DND-41 (cell line): ENCODE results near the gene CNST.

ENCODE experiments used
- EZH2 ChIP-seq: IDR thresholded peaks from 3 replicates; pipeline ENCODE4 v1.6.1; 2012; ENCODE audit warnings: borderline replicate concordance, low read depth, mild to moderate bottlenecking, moderate library complexity, low read length, inconsistent platforms; ENCODE audit not compliant: severe bottlenecking
- TF ChIP-seq, protein P1 (sequence below): IDR thresholded peaks from 2 replicates; pipeline ENCODE4 v1.5.1; 2012; ENCODE audit warnings: borderline replicate concordance, low read length, moderate library complexity, mild to moderate bottlenecking; ENCODE audit not compliant: poor library complexity, severe bottlenecking; ENCODE audit errors: extremely low read depth

DNA sequence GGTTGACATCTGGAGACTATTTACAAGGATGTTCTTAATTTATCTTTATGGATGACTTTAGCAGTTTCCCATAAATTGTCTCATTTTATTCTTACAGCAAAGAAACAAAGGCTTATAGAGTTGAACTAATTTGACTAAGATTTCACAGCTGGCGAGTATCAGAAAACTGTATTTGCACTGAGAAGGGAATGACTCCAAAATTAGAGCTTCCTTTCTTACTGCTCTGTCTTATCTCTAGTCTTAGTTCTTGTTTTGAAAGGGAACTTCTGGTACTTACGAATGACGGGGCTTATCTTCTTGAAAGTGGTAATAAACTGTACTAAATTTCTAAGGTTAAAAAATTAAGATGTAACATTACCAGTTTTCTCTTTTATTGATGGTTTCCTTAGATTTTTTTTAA, 13.6 kb downstream of the CNST start:
- TF ChIP-seq, protein P1, sequence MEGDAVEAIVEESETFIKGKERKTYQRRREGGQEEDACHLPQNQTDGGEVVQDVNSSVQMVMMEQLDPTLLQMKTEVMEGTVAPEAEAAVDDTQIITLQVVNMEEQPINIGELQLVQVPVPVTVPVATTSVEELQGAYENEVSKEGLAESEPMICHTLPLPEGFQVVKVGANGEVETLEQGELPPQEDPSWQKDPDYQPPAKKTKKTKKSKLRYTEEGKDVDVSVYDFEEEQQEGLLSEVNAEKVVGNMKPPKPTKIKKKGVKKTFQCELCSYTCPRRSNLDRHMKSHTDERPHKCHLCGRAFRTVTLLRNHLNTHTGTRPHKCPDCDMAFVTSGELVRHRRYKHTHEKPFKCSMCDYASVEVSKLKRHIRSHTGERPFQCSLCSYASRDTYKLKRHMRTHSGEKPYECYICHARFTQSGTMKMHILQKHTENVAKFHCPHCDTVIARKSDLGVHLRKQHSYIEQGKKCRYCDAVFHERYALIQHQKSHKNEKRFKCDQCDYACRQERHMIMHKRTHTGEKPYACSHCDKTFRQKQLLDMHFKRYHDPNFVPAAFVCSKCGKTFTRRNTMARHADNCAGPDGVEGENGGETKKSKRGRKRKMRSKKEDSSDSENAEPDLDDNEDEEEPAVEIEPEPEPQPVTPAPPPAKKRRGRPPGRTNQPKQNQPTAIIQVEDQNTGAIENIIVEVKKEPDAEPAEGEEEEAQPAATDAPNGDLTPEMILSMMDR = no peak
- TF ChIP-seq EZH2 = no peak
